Measurements from ENCODE around the gene IFNGR2.
"Not testable (repeated sequence)": the region's sequence is repeated elsewhere in the genome, so short reads cannot be mapped to it uniquely, and the experiment has no call there.

IFNGR2 gene

DNA sequence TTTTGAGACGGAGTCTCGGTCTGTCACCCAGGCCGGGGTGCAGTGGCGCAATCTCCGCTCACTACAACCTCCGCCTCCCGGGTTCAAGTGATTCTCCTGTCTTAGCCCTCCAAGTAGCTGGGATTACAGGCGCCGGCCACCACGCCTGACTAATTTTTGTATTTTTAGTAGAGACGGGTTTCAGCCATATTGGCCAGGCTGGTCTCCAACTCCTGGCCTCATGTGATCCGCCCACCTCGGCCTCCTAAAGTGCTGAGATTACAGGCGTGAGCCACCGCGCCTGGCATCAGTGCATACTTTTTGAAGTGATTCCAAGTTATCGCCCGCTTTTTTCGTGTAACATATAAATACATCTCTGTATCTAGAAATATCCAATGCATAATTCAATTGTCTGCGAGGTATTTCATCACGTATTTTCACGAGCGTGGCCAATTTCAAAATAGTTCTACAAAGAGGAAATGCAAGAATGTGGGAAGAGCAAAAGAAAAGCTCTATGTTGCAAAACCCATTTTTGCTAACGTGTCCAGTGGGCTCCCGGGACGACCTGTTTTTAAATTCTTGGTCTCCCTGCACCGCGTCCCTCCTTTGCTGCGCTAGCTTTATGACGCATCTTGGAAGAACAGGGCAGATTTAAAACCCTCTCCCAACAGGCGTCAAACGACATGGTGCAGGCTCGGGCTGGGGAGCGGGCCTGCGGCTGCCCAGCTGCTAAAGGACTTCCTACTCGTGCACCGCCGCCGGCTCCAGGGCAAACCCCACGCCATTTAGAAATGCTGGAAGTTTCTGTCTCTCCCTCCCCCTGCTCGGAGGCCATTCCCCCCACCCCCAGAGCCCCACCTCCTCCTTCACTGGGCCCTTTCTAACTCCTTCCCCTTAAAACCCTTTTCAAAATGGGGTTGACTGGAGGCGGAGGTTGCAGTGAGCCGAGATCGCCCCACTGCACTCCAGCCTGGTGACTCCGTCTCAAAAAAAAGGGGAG is 923 bp upstream of the IFNGR2 start:
- no peak for DNase-seq (ENCODE audit: low read depth)

DNA sequence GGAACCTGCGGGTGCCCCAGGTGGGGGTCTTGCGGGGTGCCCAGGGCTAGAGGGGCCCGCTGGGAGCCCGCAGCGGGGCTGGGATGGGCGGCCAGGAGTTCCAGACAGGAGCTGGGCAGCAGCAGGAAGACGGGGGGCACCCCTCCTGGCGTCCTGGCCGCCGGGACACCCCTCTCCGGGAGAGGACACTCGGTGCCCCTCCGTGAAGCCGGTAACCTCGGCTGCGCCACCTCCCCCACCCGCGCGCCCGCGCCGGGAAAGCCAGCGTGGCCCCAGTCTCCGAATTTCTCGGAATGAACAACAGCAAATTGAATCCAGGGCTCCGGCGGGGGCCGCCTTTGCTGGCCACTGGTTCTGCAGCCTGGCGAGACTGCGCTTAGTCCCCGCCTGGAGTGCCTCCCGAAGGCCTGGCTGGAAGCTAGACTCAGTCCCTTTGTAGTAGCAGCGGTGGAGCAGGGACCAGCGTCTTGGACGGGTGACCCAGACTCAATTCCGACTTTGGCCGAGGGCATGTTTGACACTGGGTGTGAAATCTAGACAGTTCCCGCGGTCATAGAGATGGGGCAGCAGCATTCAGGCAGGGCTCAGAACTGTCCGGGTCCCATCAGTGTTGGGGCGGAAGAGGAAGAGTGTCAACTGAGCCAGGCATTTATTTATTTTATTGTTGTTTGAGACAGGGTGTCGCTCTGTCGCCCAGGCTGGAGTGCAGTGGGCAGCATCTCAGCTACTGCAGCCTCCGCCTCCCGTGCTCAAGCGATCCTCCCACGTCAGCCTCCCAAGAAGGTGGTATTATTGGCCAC is 773 bp downstream of the IFNGR2 start:
- no peak for DNase-seq (ENCODE audit: low read depth)

DNA sequence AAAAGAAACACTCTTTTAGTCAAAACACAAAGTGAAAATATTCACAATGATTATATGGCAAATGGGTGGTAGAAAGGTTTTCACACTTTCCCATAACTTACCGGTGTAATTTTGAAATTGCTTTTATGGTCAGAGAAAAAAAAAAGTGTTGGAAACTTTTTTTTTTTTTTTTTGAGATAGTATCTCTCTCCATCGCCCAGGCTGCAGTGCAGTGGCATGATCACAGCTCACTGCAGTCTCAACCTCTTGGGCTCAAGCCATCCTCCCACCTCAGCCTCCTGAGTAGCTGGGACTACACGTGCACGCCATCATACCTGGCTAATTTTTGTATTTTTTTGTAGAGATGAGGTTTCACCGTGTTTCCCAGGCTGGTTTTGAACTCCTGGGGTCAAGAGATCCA is 3.3 kb downstream of the IFNGR2 start:
- no peak for DNase-seq (ENCODE audit: low read depth)

DNA sequence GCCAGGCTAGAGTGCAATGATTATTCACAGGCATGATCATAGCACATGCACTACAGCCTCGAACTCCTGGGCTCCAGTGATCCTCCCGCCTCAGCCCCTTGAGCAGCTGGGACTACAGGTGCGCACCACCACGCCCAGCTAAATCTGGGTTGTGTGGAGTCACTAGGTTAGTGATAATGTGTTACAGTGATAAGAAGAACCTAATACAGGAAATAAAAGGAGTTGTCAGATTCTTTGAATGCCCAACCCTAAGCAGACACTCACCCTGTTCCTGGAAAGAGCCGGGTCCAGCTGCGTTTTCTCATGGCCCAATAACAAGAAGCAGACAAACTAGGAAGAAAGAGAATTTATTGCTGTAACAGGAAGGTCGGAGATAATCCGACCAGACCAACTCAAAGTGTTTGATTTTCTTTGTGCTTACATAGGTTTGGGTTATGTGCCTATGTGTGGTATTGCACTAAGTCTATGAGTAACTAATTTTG is 8.8 kb downstream of the IFNGR2 start:
- DNase-seq (ENCODE audit: low read depth), result no peak

DNA sequence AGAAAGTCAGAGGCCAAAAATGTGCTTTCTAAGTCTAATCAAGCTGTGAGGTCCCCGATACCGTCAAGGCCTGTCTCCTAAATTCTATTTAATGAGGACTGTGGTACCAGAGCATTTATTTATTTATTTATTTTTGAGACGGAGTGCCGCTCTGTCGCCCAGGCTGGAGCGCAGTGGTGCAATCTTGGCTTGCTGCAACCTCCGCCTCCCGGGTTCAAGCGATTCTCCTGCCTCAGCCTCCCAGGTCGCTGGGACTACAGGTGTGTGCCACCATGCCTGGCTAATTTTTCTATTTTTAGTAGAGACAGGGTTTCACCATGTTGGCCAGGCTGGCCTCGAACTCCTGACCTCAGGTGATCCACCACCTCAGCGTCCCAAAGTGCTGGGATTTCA is 9.2 kb downstream of the IFNGR2 start:
- not testable (repeated sequence) for DNase-seq (ENCODE audit: low read depth)

DNA sequence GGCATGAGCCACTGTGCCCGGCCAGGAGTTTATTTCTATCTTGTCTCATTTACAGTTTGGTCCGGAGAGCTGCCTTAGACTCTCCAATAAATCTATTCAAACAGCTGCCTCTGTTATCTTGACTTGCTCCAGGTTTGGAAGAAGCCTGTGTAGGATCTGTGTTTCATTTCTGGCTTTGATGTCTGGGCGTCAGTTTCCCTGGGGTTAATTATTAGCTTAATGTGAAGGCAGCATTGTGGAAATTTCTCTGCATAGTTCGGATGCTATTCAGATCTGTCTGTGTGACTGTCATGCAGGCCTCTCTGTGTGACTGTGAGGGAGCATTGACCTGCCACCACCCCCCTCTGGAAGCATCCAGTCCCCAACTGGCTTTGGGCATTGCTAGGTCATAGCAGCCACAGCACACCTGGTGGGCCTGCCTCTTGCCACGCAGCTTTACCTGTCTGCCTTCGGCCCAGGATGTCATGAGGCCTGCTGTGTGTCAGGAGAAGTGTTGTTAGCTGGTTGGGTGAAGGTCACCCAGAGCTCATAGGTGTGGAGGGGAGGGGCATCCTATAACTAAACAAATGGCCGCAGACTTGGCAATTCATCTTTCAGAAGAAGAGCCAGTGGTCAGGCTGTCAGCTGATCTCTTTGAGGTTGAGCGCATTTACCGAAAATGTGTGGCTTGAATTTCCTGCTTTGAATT is 9.8 kb downstream of the IFNGR2 start:
- no peak for DNase-seq (ENCODE audit: low read depth)

DNA sequence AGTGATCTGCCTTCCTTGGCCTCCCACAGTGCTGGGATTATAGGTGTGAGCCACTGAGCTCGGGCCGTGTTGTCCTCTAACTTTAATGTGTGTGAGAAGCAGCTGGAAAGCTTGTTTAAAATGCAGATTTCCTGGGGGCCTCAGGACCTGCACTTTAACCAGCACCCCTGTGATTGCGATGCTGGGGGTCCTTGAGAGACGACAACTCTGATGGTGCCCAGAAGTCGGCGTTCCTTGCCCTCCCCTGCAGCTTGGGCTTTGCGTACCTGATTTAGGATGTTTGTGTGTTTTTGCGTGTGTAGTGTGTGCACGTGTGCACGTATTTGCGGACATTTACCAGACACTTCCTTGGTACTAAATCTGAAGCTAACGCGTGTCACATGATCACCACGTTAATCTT is 10.9 kb downstream of the IFNGR2 start:
- no peak for DNase-seq (ENCODE audit: low read depth)

DNA sequence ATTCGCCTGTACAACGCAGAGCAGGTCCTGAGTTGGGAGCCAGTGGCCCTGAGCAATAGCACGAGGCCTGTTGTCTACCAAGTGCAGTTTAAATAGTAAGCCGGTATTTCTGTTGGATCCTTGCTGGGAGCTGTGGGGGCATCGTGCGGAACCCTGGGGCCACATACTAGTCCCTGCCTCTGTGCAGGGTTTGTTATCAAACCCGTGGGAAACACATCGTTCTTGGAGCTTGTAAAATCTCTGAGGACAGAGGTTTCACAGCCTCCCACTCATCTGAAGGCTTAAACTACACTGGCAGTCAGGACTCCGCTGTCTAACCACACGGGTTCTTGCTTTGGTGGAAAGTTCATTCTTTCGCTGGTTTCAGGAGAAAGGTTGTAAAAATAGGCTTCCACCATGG is 11.7 kb downstream of the IFNGR2 start:
- no peak for DNase-seq (ENCODE audit: low read depth)

DNA sequence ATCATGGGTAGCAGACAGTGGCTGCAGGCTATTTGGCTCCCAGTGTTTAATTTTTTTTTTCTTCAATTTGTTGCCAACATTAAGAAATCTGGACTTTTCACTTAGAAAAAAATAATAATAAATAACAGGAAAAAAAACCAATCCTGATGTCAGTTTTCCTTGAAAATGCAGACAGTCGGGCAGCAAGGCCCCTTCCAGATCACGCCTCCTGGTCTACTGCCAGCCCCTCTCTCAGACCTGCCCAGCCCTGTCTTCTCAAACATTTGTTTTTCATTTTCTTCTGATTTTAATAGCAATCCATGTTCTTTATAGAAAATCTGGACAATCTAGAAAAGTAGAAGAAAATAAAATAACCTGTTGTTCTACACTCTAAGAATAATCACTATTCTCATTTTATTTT is 15.5 kb downstream of the IFNGR2 start:
- no peak for DNase-seq (ENCODE audit: low read depth)

DNA sequence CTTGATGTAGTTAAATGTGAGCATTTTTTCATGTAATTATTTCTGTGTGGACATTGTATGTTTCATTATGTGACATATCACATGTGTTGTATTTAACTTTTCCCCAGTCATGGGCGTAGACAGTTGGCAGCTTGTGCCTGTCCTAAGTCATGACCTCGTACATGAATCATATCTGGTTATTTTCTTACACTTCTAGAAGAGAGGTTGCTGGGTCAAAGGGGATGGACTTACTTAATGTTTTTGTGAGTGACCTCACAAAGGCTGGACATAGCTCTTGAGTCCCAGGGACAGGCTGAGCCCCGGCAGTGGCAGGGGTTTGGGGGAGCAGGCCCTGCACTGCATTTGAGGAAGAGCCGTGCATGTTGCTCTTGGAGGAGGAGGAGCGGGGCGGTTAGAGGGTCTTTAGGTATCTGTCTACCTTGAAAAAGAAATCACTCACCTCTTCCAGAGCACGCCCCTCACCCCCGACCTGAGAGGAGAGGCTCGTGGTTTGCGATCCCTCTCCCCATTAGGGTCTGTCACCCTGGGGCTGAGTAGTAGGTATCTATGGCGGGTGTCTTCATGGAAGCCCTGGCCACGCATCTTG is 16.4 kb downstream of the IFNGR2 start:
- DNase-seq (ENCODE audit: low read depth), result no peak

DNA sequence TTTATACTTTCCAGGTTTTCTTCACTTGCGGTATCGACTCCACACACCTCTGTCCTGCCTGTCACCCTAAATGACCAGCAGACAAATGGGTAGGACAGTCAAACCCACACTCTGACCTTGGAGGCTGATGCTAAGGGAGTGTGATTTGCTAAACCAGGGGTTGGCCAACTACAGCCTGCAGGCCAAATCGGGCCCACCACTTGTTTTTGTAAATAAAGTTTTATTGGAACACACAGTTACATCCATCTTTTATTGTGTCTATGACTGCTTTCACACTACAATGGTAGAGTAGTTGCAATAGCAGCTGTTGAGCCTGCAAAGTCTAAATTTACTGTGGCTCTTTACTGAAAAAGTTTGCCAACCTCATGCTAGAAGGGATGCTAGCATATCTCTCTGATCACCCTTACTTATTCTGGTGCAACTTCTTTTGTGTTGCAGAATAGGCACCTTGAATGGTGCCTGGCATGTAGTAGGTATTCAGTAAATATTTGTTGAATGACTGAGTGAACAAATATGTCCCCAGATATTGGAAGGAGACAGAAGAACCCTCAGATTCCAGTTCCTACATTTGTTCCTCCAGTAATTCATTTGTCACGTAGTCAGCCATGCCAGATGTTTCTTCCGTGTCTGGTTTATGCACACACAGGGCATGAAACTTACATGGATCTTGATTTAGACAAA is 18.6 kb downstream of the IFNGR2 start:
- no peak for DNase-seq (ENCODE audit: low read depth)

DNA sequence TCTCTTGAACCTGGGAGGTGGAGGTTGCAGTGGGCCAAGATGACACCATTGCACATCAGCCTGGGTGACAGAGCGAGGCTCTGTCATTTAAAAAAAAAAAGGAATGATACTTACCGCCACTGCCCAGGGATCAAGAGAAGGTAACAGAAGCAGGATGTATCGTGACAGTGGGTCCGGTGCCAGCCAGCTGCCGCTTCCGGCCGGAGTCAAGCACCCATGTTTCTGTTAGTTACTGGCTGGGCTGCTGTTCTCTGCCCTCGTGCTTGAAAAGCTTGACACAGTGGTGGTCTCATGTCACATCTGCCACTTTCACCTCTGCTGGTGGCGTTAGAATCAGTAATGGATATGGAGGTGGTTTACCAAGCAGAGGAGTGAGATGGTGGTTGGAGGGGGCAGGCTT is 21.0 kb downstream of the IFNGR2 start:
- no peak for DNase-seq (ENCODE audit: low read depth)

DNA sequence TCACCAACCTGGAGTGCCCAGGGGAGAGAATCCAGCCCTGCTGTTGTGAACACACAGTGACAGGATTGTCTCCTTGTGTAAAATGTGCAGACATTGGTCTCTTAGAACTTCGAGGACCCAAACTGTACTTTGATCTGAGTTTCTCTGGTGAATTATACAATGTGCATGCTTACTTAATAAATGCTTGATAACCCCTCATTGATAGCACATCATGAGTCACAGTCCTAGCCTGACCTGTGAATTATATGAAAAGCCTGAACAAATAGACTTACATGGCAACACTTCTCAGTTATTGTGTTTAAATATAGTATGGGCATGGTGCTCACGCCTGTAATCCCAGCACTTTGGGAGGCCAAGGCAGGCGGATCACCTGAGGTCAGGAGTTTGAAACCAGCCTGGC is 22.6 kb downstream of the IFNGR2 start:
- no peak for DNase-seq (ENCODE audit: low read depth)

DNA sequence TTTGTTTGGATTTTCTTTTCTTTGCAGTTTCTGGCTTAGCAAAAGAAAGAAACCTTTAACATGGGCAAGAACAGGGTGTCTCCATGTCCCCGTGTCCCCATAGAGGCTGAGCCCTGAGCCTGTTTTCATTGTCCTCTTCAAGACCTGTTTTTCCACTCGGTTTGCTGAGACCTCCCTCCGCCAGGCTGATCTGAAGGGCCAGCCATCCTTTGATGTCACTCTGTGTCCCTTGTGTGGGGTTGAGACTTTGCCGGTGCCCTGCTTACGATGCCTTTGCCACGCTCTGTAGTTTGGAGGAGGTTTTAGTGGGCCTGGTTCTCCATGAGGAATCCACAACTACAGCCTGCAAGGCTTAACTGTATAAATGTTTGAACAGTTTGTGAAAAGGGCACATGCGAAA is 23.8 kb downstream of the IFNGR2 start:
- DNase-seq (ENCODE audit: low read depth), result no peak

DNA sequence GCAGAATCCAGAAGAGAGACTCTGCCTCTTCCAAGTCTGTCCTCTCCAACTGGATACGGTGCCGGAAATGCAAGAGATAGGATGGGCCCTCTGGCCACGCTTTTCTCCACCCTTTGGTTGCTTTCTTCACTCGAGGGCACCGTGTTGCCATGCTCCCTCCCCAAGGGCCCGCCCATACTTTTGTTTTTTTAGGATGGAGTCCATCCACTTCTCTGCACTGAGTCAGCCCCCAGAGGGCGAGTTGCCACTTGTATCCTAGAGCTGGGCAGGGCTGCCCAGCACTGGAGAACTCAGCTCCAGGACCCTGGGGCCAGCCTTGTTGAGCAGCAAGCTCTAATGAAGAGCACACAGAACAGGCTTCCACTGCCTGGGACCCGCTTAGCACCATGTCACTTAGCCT is 25.5 kb downstream of the IFNGR2 start:
- DNase-seq (ENCODE audit: low read depth), result no peak

DNA sequence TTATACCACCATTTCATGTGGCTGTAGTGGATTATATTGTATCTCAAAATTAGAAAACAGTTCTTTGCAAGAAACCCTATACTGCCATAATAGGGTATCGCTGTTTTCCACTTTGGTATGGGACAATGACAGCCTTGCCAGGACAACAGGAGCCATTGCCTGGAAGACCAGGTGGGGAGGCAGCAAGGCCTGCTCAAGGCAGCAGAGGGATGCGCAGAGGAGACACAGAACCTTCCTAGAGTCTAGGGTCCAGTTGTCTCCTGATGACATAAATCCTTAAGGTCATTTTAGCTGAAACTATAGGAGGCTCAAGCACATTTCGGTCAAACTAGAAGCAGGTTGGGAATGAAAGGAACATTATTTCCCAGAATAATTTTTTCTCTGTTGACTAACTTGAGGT is 27.6 kb downstream of the IFNGR2 start:
- DNase-seq (ENCODE audit: low read depth), result no peak

DNA sequence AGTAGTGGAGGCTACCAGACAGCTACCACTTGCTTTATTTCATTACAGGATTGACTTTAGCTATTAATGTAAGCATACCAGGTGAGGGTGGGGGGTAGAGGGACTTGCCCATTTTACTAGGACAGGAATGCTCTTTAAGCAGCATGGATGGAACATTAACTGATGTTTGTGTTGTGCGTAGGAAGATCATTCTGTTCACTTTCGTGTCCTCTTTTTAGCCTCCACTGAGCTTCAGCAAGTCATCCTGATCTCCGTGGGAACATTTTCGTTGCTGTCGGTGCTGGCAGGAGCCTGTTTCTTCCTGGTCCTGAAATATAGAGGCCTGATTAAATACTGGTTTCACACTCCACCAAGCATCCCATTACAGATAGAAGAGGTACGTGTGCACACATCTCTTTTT is 29.3 kb downstream of the IFNGR2 start:
- DNase-seq (ENCODE audit: low read depth), result no peak

DNA sequence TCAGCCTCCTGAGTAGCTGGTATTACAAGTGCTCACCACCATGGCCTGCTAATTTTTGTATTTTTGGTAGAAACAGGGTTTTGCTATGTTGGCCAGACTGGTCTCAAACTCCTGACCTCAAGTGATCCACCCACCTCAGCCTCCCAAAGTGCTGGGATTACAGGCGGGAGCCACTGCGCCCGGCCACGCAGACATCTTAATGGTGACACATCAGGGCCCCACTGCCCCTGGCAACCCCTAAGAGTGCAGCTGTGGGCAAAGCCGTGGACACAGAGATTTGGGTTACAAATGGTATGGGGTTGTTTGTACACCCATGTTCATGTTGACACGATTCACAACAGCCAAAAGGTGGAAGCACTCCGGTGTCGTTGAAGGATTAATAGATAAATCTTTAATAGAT is 29.8 kb downstream of the IFNGR2 start:
- DNase-seq (ENCODE audit: low read depth), result no peak

DNA sequence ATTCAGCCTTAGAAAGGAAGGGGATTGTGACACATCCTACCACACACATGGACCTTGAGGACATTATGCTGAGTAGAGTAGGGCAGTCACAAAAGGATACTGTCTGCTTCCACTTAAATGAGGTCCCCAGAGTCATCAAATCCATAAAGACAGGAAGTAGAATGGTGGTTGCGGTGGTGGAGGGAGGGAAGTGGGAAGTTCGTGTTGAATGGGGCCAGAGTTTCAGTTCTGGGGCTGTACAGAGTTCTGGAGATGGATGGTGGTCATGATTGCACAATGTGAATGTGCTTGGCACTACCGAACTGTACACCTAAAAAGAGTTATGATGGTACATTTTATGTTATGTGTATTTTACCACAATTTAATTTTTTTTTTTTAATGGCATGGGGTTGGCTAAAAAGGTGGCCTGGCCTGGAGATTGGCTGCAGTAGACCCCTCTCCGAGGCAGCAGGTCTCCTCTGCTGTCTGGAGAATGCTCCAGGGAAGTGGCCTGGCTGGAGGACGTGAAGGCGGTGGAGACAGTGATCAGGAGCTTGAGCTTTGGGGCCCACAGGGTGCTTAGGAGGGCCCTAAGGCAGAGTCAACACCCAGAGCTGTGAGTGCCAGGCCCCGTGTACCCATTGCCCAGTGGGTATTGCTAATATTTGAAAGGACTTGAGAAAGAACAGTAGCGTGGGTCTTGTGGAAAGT is 30.4 kb downstream of the IFNGR2 start:
- DNase-seq (ENCODE audit: low read depth), result no peak

DNA sequence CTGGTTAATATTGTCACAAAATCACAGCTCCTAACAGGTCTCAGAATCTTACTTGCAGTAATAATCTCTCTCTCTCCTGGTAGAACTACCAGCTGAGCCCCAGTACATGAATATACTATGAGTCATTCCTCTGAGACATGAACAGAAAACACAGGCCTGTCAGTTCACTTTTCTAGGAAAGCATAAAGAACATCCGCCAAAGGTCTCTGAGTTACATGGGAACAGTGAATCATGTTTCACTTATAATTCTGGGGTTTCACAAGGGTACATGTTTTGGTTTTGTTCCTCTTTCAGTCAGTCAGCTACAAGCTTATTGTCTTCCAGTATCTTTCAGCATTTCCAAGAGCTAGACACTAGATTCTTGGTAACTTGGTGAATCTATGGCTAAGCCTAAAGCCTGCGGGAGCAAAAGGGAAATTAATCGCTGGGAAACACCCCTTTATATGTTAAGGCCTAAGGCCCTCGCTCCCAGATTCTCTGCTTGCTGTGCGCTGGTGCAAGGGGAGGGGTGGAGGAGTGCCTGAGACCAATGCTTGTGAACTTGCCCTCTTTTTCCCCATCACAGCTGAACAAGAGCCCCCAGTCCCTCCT is 31.7 kb downstream of the IFNGR2 start:
- no peak for DNase-seq (ENCODE audit: low read depth)
